OCI-LY1 (cell line): ENCODE measurements around the gene NEXN.

ENCODE experiments used
- H2AFZ ChIP-seq: fragments of 200-600 bp; sonication (generic), shearing (Covaris generic); 2 replicates; pipeline ENCODE4 v1.6.0; 2014; ENCODE audit warnings: antibody characterized with exemption, mild to moderate bottlenecking, low read length
- H3F3A ChIP-seq: fragments of 200-600 bp; sonication (generic), shearing (Covaris generic); 2 replicates; pipeline ENCODE4 v1.6.0; 2014; ENCODE audit warnings: mild to moderate bottlenecking, antibody characterized with exemption, low read length, moderate library complexity; ENCODE audit not compliant: insufficient read depth
- H3K27ac ChIP-seq: fragments of 200-600 bp; sonication (generic); 2 replicates; pipeline ENCODE4 v1.5.1; 2014; ENCODE audit warnings: low read length, mixed run types, mild to moderate bottlenecking, low read depth; ENCODE audit not compliant: poor library complexity, severe bottlenecking
- H3K27me3 ChIP-seq: fragments of 200-600 bp; sonication (generic); 2 replicates; pipeline ENCODE4 v1.6.0; 2014; ENCODE audit warnings: antibody characterized with exemption, mild to moderate bottlenecking, low read length, moderate library complexity; ENCODE audit not compliant: insufficient read depth
- H3K36me3 ChIP-seq: fragments of 200-600 bp; sonication (generic); 2 replicates; pipeline ENCODE4 v1.6.1; 2014; ENCODE audit warnings: mild to moderate bottlenecking, antibody characterized with exemption, low read length, moderate library complexity, mixed read lengths; ENCODE audit not compliant: insufficient read depth
- H3K4me1 ChIP-seq: fragments of 200-600 bp; sonication (generic); 2 replicates; pipeline ENCODE4 v1.5.1; 2014; ENCODE audit warnings: mild to moderate bottlenecking, low read length, moderate library complexity; ENCODE audit not compliant: insufficient read depth, severe bottlenecking
- H3K4me2 ChIP-seq: fragments of 200-600 bp; sonication (generic), shearing (Covaris generic); 2 replicates; pipeline ENCODE4 v1.6.1; 2014; ENCODE audit warnings: low read length
- H3K4me3 ChIP-seq: fragments of 200-600 bp; sonication (generic); 2 replicates; pipeline ENCODE4 v1.5.1; 2014; ENCODE audit warnings: low read length, low read depth, mild to moderate bottlenecking, mixed read lengths; ENCODE audit not compliant: poor library complexity, severe bottlenecking
- H3K79me2 ChIP-seq: fragments of 200-600 bp; shearing (Covaris generic); 2 replicates; pipeline ENCODE4 v1.6.1; 2016; ENCODE audit warnings: mixed run types, low read length, mixed read lengths; ENCODE audit not compliant: insufficient read depth
- H3K9ac ChIP-seq: fragments of 200-600 bp; sonication (generic), shearing (Covaris generic); 2 replicates; pipeline ENCODE4 v1.6.1; 2014; ENCODE audit warnings: mild to moderate bottlenecking, low read length, mixed read lengths
- H3K9me2 ChIP-seq: fragments of 200-600 bp; sonication (generic), shearing (Covaris generic); 2 replicates; pipeline ENCODE4 v1.6.1; 2014; ENCODE audit warnings: low read depth, mild to moderate bottlenecking, low read length, mixed read lengths
- H3K9me3 ChIP-seq: fragments of 200-600 bp; shearing (Covaris generic); 2 replicates; pipeline ENCODE4 v1.6.1; 2014; ENCODE audit warnings: low read length, mixed read lengths
- H4K20me1 ChIP-seq: fragments of 200-600 bp; sonication (generic), shearing (Covaris generic); 2 replicates; pipeline ENCODE4 v1.6.0; 2016; ENCODE audit warnings: mild to moderate bottlenecking, low read length; ENCODE audit not compliant: insufficient read depth
- CTCF ChIP-seq: fragments of 200-600 bp; sonication (generic), shearing (Covaris generic); IDR thresholded peaks from 2 replicates; pipeline ENCODE4 v1.5.1; 2017; ENCODE audit warnings: mild to moderate bottlenecking, antibody characterized with exemption, low read length, moderate library complexity, mixed read lengths
- EZH2 ChIP-seq: fragments of 200-600 bp; sonication (generic), shearing (Covaris generic); IDR thresholded peaks from 2 replicates; pipeline ENCODE4 v1.8.0; 2017; ENCODE audit warnings: borderline replicate concordance, mixed run types, mild to moderate bottlenecking, antibody characterized with exemption, low read length, moderate library complexity, mixed read lengths

NEXN gene

GRCh38 chr1:77926561-77927357, 38.3 kb downstream of the NEXN start:
- Histone ChIP-seq H3K4me1 (no peaks in the 10 kb centered on the region), H3K4me3 (no peak overlapping the region), H3K36me3 (no peaks in the 10 kb centered on the region), H3K9me3 (no peaks in the 10 kb centered on the region), H3K27ac (no peak overlapping the region), H3K9me2 (no peaks in the 10 kb centered on the region), H2AFZ (no peak overlapping the region), H3K27me3 (0 out of 2 replicates have a peak, but pooled peaks cover 4% of the 10 kb centered on the region), H4K20me1 (no peaks in the 10 kb centered on the region), H3K4me2 (peak overlapping the region; percentile 58), H3K79me2 (no peaks in the 10 kb centered on the region), H3F3A (no peaks in the 10 kb centered on the region), H3K9ac (no peak overlapping the region)
- no peak for TF ChIP-seq CTCF
- TF ChIP-seq EZH2: no peak

GRCh38 chr1:77927414-77927813, 39.0 kb downstream of the NEXN start:
- Histone ChIP-seq H4K20me1 (no peaks in the 10 kb centered on the region), H3K9me3 (no peaks in the 10 kb centered on the region), H3K4me2 (no peak overlapping the region), H2AFZ (no peak overlapping the region), H3K27me3 (0 out of 2 replicates have a peak, but pooled peaks cover 4% of the 10 kb centered on the region), H3K4me3 (no peak overlapping the region), H3K27ac (no peak overlapping the region), H3K4me1 (no peaks in the 10 kb centered on the region), H3K79me2 (no peaks in the 10 kb centered on the region), H3K36me3 (no peaks in the 10 kb centered on the region), H3K9ac (no peak overlapping the region), H3K9me2 (no peaks in the 10 kb centered on the region), H3F3A (no peaks in the 10 kb centered on the region)
- no peak for TF ChIP-seq EZH2
- no peak for TF ChIP-seq CTCF

- H4K20me1 ChIP-seq: no peaks in the 10 kb centered on the region
- H3K9me3 ChIP-seq: no peaks in the 10 kb centered on the region
- no peak overlapping the region for H3K9ac ChIP-seq
- H3K4me1 ChIP-seq: no peaks in the 10 kb centered on the region
- no peak for TF ChIP-seq EZH2
- TF ChIP-seq CTCF: no peak
- no peaks in the 10 kb centered on the region for H3K9me2 ChIP-seq
- no peak overlapping the region for H2AFZ ChIP-seq
- no peak overlapping the region for H3K27ac ChIP-seq
- no peaks in the 10 kb centered on the region for H3K79me2 ChIP-seq
- no peaks in the 10 kb centered on the region for H3K36me3 ChIP-seq
- H3K27me3 ChIP-seq: 0 out of 2 replicates have a peak, but pooled peaks cover 4% of the 10 kb centered on the region
- H3K4me2 ChIP-seq: no peak overlapping the region
- H3K4me3 ChIP-seq: no peak overlapping the region
- no peaks in the 10 kb centered on the region for H3F3A ChIP-seq
Measured at GRCh38 chr1:77929806-77930205, 41.4 kb downstream of the NEXN start.
